CD4-positive, alpha-beta T cell treated with Interleukin-21 for 1 hour (primary cell): ENCODE data around the gene CERT1.

Experiments used
- DNase-seq: peaks from one replicate; pipeline ENCODE4 v3.0.0-alpha.2; 2020

The CERT1 gene

DNA sequence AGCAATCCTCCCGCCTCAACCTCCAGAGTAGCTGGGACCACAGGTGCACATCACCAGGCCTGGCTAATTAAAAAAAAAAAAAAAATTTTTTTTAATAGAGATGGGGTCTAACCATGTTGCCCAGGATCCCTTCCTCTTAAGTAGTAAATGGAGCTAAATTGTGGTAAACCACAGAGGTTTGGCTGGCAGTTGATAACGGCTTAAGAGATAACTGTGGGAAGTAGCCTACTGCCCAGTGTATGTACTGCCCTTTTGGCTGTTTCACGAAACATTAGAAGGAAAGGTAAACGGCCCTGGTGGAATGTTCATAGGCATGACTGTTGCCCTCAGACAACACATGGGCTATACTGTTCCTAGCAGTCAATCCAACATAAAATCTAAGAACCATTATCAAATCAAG lies 130.0 kb downstream of the CERT1 start:
- DNase-seq, result no peak

DNA sequence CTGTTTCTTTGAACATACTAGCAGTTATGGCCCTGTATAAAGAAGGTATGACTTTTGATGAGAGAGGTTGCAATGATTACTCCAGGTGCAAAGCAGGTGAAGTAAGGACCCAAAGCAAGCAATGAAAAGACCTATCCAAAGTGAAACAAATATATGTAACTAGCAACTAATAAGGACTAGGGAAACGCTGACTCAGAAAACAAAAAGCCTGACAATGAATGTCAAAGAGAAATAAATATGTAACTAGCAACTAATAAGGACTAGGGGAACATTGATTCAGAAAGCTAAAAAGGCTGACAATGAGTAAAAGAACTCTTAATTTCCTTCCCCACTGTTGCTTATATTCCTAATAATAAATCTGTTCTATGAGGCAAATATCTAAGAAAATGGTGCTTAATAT lies 131.3 kb downstream of the CERT1 start:
- DNase-seq, result no peak

DNA sequence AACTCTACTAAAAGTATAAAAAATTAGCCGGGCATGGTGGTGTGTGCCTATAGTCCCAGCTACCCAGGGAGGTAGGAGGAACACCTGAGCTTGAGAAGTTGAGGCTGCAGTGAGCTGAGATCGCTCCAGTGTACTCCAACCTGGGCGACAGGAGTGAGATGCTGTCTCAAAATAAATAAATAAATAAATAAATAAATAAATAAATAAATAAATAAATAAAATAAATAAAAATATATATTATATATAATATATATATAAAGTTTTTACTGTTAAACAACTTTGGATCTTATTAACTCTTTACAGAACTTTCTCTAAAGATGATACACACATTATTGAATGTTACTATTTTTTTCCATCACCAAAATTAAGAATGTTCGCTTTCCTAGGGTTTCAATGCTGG lies 136.0 kb downstream of the CERT1 start:
- no peak for DNase-seq

DNA sequence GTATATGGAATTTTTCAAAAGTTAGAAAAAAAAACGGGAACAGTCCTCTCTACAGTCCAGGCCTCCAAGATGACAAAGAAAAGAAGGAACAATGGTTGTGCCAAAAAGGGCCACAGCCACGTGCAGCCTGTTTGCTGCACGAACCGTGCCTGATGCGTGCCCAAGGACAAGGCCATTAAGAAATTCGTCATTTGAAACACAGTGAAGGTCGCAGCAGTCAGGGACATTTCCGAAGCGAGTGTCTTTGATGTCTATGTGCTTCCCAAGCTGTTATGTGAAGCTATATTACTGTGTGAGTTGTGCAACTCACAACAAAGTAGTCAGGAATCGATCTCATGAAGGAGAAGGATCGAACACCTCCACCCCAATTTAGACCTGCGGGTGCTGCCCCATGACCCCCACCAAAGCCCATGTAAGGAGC lies 137.0 kb downstream of the CERT1 start:
- no peak for DNase-seq

DNA sequence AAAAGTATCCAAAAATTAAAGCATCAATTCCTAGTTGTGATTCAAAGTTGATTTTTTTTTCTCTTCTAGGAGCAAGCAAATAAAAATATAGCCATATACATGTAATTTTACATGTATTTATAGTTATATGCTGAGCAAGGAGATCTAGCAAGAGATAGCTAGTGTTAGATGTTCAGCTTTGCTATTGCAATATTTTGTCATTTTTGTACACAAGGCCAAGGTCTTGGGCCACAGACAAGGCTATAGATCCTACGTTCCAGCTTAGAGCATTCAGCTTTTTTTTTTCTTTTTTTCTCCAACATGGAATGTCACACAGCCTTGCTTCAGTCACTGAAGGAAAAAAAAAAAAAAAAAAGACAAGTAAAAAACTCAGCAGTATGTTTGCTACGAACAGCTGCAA lies 137.6 kb downstream of the CERT1 start:
- no peak for DNase-seq

DNA sequence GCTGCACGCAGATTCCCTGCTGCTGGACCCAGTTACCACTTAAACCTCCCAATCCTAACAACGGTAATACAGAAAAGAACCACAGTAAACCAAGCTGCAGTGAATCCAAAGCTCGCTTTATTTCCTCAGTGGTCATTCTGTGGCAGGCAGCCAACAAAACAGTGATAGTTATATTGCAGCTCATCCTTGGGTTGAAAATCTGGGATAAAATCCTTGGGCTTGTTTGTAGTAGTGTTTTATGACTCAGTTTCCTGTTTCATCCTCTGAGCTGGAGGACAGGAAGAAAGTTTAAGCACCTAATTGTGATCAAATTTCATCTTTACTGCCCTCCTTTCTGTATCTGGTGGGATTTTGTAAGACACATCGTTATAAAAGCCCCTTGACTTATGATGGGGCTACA lies 143.0 kb downstream of the CERT1 start:
- no peak for DNase-seq

DNA sequence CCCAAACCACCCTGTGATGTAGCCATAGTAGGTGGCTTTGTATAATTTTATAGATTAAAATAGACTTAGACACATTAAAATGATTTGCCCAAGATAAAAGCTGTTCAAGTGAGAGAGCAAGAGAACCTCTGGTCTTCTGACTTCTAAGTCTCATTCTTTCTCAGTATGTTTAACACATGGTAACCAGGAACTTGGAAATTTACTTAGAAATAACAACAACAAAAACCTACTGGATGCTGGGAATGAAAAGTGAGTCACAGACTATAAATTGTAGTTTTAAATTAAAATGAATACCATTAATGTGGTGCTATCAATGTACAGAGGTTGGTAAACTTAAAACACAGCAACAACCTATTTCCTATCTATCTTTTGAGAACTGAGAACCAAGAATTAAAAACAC lies 144.0 kb downstream of the CERT1 start:
- no peak for DNase-seq

DNA sequence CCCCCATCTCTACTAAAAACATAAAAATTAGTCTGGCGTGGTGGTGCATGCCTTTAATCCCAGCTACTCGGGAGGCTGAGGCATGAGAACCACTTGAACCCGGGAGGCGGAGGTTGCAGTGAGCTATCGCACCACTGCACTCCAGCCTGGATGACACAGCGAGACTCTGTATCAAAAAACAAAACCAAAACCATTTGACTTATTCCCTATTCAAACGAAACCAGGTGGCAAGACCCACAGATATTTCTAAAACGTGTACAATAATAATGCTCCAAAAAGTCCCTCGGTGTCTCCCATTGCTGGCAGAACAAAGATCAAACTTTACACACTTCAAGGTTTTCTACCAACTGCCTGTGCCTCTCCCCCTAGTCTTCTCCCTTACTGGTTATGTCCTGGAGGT lies 144.6 kb downstream of the CERT1 start:
- DNase-seq, result no peak

DNA sequence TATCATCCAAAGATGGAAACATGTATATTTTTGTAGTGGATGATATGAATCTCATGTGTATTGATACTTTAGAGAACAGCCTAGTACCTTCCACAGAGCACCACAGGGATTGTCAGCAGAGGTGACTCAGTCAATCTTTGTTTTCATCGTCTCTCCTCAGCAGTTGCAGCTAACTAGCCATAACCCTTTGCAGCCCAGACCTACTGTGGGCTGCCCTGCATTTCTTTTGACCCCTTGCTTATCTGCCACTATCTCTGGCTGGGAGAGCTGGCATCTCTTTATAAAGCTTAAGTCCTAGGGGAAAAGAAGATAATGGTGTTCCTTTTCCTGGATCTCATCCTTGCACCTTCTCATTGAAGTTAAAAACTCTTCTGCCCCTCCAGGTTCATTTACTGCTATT lies 145.7 kb downstream of the CERT1 start:
- DNase-seq, result no peak

DNA sequence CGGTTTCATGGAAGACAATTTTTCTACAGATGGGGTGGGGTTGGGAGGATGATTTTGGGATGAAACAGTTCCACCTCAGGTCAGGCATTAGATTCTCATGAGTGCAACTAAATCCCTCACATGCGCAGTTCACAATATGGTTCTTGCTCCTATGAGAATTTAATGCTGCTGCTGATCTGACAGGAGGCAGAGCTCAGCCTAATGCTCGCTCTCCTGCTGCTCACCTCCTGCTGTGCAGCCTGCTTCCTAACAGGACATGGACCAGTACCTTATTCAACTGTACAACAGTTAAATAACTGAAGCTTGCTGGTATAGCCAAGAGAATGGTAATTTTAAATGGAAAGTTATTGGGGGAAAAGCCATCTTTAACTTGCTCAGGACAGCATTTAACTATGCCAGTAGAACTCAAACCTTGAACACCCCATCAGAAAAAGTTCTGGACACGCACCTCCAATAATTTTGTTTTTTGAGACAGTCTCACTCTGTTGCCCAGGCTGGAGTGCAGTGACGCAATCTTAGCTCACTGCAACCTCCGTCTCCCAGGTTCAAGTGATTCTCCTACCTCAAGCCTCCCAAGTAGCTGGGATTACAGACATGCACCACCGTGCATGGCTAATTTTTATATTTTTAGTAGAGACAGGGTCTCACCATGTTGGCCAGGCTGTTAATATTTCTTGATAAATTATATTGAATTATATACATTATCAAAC lies 146.7 kb downstream of the CERT1 start:
- DNase-seq, result no peak

DNA sequence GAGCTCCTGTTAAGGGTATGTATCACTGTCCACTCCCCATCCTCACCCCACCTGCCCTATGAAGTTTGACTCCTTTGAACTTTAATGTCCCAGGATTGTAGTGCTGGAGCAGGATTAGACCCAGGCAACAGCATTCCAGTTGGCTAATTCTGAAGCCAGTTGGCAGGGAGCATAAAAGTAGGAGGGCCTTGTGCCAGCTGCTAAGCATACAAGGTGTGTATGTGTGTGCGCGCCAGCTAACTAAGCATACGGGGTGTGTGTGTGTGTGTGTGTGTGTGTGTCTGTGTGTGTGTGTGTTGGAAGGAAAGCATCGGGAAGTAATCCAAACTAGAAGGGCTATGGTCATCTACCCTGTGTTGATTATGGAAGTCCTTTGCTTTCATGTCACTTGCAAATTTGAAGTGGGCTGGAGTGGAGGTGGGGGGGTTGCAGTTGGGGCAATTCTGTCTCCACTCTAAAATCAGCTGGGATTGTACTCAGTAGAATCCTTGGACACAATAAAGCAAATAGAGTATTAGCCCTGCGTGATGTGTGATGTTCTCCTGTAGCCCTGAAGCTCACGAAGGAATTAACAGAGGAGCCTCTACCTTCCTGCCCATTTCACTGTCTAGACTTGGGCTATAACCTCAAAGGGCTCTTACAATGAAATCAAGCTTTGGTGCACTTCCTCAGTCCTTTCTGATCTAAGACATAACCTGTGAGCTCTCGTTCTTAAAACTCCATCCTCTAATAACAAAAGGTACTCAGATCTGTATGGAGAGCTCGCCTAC lies 147.5 kb downstream of the CERT1 start:
- no peak for DNase-seq

DNA sequence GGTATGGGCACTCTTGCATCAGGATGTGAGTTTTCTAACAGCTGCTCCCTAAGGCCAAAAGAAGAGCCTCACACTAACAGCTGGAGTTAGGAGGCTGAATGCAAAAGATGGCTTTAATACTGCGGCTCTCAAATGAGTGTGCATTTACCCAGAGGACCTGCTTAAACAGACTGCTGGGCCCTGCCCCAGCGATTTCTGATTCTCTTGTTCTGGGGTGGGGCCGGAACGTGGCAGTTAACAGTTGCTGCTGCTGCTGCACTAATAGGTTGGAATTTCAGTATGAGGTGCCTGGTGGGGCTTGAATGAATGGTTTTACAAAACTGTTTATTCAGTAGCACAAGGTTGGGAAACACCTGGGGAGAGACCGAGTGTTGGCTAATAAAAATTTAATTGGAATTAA lies 148.3 kb downstream of the CERT1 start:
- DNase-seq, result no peak

DNA sequence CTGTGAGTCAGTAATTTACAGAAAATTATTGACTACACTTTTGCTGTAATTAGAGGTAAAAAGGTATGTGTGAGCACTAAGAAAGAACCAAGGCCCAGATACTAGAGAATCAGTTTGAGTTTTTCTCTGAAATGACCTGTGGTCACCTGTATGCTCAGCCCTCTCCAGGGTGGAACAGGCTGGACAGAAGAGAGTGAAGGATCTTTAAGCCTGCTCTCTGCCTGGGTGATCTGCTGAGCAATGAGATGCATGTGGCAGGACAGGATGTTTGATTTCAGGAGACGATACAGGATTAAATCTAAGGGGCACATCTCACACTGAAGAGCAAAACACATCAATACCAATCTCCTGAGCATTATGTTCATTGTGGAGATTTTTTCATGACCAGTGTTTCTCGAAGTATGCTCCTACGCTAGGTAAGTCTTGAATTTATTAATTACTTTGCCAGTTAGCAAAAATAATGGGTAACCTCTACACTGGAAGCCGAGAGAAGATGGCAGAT lies 148.9 kb downstream of the CERT1 start:
- DNase-seq, result no peak

DNA sequence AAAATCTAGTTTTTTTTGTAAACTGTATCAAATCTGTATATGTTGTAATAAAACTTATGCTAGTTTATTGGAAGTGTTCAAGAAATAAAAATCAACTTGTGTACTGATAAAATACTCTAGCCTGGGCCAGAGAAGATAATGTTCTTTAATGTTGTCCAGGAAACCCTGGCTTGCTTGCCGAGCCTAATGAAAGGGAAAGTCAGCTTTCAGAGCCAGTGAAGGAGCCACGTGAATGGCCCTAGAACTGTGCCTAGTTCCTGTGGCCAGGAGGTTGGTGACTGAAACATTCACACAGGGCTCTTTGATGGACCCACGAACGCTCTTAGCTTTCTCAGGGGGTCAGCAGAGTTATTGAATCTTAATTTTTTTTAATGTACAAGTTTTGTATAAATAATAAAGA lies 150.1 kb downstream of the CERT1 start:
- DNase-seq, result no peak

DNA sequence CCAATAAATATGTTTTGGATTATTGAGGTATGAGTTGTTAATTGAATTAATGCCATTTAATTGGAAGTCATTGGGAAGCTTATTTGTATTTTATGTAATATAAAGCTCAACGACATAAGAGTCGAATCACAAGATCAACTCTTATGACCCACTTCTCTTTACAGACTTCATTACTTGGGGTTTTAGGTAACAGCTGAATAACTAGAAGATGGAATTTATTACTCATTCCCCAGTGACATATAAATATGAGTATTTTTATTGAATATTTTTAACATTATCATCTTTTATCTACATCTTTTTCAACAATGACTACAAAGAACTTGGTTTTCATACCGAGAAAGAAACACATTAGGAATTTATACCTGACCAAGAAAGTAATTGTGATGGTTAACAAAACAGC lies 153.3 kb downstream of the CERT1 start:
- no peak for DNase-seq

DNA sequence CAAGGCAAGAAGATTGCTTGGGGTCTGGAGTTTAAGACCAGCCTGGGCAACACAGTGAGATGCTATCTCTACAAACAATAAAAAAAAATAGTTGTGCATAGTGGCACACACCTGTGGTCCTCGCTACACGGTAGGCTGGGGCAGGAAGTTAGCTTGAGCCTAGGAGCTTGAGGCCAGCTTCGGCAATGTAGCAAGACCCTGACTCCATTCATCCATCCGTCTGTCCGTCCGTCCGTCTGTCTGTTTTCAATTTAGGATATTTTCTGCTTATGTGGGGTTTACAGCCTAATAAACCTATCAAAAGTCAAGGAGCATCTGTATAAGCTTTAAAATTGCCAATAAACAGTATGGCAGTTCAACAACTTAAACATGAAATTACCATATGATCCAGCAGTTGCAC lies 154.7 kb downstream of the CERT1 start:
- DNase-seq, result no peak

DNA sequence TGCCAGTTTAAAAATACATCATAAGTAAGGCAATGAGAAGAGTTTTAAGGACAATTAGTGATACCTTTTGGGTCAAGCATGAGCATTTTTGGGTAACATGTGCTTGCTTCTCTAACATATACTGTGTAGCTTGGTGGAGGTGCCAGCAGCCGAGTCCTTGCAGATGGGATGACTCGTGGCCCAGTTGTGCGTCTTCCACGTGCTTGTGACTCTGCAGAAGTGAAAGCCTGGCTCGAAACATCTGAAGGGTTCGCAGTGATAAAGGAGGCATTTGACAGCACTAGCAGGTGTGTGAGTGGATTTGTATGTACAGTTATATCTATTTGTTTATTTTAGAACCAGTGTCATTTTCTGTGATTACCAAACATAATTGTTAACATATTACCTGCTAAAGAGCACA lies 156.2 kb downstream of the CERT1 start:
- DNase-seq, result no peak

DNA sequence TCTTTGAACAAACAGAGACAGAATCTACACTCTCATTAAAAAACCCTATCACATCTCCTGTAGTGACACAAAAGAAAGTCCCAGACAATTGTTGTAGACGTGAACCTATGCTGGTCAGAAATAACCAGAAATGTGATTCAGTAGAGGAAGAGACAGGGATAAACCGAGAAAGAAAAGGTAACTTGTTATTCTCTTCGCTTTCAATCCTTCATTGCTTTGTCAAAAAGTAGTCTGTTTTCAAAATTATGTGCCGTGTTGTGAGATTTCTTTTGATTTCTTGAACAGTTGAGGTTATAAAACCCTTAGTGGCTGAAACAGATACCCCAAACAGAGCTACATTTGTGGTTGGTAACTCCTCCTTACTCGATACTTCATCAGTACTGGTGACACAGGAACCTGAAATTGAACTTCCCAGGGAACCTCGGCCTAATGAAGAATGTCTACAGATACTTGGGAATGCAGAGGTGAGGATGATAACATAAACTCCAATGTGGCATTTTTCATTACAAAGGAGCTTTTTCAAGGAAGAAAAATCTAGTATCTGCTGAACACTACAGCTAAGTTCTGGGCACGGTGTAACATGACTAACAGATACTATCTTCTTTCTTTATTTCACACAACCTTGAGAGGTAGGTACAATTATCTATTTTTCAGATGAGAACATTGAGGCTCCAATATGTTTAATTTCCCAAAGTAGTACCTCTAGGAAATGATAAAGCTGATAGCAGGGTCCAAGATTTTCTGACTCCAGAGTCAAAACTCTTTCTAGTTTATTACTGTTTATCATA lies 160.1 kb downstream of the CERT1 start:
- no peak for DNase-seq

DNA sequence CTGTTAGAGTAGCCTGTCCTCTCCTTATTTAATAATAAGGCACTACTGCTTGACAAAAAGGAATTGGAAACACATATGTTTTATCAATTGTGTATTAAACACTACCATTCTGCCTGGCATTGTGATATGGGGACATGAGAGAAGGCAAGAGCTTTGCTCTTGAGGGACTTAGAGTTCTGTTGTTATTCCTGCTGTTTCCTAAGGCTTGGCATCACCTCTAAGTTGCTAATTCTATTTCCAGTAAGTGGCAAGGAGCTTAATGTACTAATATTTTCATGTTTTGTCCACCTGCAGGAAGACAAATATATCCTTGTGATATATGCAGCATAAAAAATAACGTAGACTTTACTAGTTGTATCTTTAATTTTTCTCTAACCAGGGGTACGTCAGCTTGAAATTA lies 161.8 kb downstream of the CERT1 start:
- DNase-seq, result no peak

DNA sequence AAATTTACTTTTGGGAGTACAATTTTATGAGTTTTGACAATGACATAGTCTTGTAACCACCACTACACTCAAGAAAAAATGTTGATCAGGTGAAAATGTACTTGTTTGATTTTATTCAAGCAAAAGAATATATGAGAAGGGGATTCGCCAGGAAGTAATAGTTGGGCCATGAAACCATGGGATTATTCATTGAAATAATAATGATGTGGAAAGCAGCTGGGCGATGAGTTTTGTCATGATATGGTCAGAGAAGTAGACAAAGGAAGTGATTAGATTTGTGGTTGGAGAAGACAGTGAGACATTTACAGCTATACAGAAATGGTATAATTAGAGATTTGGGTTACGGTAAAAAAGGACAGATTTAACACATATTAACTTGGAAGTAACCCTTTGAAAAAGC lies 163.2 kb downstream of the CERT1 start:
- DNase-seq, result no peak

DNA sequence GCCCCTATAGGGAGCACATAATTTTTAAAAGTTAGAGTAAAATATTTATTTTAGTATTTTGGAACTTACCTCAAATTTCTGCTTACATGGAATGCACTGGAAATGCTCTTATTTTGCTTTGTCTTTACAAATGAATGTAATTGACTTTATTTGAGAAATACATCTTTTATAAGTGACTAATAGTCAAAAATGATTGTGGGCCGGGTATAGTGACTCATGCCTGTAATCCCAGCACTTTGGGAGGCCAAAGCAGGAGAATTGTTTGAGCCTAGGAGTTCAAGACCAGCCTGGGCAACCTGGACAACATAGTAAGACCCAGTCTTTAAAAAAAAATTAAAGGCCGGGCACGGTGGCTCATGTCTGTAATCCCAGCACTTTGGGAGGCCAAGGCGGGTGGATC lies 168.6 kb downstream of the CERT1 start:
- DNase-seq, result no peak

DNA sequence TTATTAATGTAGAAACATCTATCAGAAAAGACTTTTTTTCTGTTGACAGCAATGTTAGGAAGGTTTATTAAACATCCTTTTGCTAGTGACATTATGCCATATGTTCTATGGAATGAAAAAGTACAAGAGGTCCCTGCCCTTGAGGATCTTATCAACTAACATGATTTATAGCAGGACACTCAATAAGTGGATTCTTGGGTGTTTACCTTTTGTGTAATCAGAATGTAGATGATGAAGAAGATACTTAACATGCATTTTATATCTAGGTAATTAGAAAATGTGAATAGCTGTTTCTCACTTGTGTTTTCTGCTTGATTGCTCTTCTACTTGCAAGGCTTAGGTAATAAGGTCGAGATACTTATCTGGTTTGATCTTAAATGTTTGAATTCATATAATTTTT lies 169.5 kb downstream of the CERT1 start:
- no peak for DNase-seq

DNA sequence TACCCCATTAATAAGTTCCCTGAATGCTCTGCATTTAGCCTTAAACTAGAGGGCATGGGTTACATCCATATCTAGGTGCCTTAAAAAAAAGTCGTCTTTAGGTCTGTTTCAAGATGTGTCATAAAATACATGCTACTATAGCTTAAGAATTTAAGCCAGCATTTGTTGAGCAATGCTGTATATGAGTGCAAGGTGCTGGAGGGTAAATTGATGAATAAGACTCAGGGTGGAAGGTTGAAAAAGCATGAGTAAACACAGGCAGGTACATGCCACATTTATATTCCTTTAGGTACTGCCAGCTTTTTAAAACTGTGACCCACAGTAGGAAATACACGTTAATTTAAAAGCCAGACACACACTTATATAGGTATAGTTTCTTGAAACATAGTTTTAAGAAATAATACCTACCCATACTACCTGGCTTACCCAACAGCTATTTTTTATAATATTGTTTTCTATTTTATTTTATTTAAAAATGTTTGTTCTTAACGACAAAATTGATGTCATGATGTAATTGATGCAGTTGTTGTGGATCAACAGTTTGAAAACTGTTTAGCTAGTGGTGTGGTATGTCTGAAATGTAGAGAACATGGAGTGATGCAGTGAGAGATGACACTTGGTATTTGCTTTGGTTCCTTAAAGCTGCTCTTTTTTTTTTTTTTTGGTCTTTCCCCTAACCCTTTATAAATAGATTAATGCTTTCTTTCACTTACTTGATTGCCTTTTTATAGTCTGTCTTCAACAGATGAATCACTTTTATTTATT lies 170.5 kb downstream of the CERT1 start:
- no peak for DNase-seq
